Panc1 (cell line): ENCODE data around the gene SREK1. TPM values are rescaled to one million over a fixed set of nuclear protein-coding genes. Genes with fewer than 3 reads are reported as not detected.

Experiments used
- ATAC-seq: fragments of 200-7000 bp; cut with Tn5 transposase; 2 replicates; pipeline ENCODE4 v1.9.1; 2020; ENCODE audit warnings: mild to moderate bottlenecking, moderate library complexity
- BruUV-seq: library from RNA; stranded (reverse); fragments of 400-500 nt; replicated peaks from 2 replicates; lab custom pipeline; 2021; lab: Mats Ljungman, UMichigan
- CTCF ChIA-PET: fragments of 300-600 bp; sonication (Branson Sonifier 250); formaldehyde crosslinking; loops from one replicate; lab custom pipeline; 2022; ENCODE audit warnings: antibody characterized with exemption; lab: Charles Lee
- POLR2A ChIA-PET: fragments of 300-600 bp; sonication (Branson Sonifier 250); formaldehyde crosslinking; loops from one replicate; lab custom pipeline; 2022; ENCODE audit warnings: antibody characterized with exemption; lab: Charles Lee
- DNase-seq: peaks from one replicate; pipeline ENCODE4 v3.0.0-alpha.2; 2010; ENCODE audit warnings: low read depth, low spot score
- H3K27ac ChIP-seq: 2 replicates; pipeline ENCODE4 v1.5.1; 2011; ENCODE audit warnings: mild to moderate bottlenecking, low read length, inconsistent platforms
- H3K27me3 ChIP-seq: fragments of 200-500 bp; sonication (Bioruptor generic); 2 replicates; pipeline ENCODE4 v1.6.0; 2014; ENCODE audit warnings: low read length, inconsistent platforms; ENCODE audit not compliant: control insufficient read depth, insufficient read depth
- H3K36me3 ChIP-seq: fragments of 200-500 bp; sonication (Bioruptor generic); 2 replicates; pipeline ENCODE4 v1.5.1; 2014; ENCODE audit warnings: inconsistent platforms, mild to moderate bottlenecking, low read length, moderate library complexity; ENCODE audit not compliant: control insufficient read depth, insufficient read depth
- H3K4me1 ChIP-seq: 2 replicates; pipeline ENCODE4 v1.5.1; 2011; ENCODE audit warnings: inconsistent platforms, mild to moderate bottlenecking, low read length, moderate library complexity; ENCODE audit not compliant: control insufficient read depth, insufficient read depth
- H3K4me3 ChIP-seq, 2 experiments: 2 replicates each; pipeline ENCODE4 v1.5.1; 2011 to 2012; ENCODE audit warnings: low read depth in 2 of 2, low read length in 2 of 2, mild to moderate bottlenecking in 2 of 2, inconsistent platforms in 1 of 2, moderate library complexity in 1 of 2
- H3K9me3 ChIP-seq: fragments of 200-500 bp; sonication (Bioruptor generic); 2 replicates; pipeline ENCODE4 v1.5.1; 2014; ENCODE audit warnings: low read depth, mild to moderate bottlenecking, inconsistent platforms, low read length, moderate library complexity; ENCODE audit not compliant: control insufficient read depth, insufficient read depth
- POLR2AphosphoS5 ChIP-seq: IDR thresholded peaks from 2 replicates; pipeline ENCODE4 v1.6.1; 2012; ENCODE audit warnings: mild to moderate bottlenecking, low read depth, low read length, moderate library complexity
- SIN3A ChIP-seq: IDR thresholded peaks from 2 replicates; pipeline ENCODE4 v1.6.1; 2012; ENCODE audit warnings: low read depth, mild to moderate bottlenecking, low read length, moderate library complexity, borderline replicate concordance; ENCODE audit not compliant: insufficient read depth
- TCF7L2 ChIP-seq: IDR thresholded peaks from 2 replicates; pipeline ENCODE4 v1.6.1; 2011; ENCODE audit warnings: mild to moderate bottlenecking, low read depth, low read length, inconsistent platforms
- in situ Hi-C: cut with HindIII; loops from 2 replicates; pipeline ENCODE4 v1.10.0; 2016; ENCODE audit warnings: low sequenced_read_pairs, low pct_unique_long_range_greater_than_20kb
- intact Hi-C: fragments of 100-400 bp; cut with micrococcal nuclease; formaldehyde crosslinking; loops from one replicate; pipeline ENCODE4 v1.10.0; 2022; ENCODE audit not compliant: unreplicated experiment
- total RNA-seq: library from RNA; stranded (reverse); gene quantifications from one replicate; pipeline ENCODE4 v1.2.1, GENCODE V29; 2021; ENCODE audit not compliant: unreplicated experiment
- TF ChIP-seq, protein P1 (sequence below): fragments of 450-650 bp; IDR thresholded peaks from 2 replicates; pipeline ENCODE4 v1.5.1; 2017; ENCODE audit warnings: mild to moderate bottlenecking
- TF ChIP-seq, protein P2 (sequence below), 2 experiments: IDR thresholded peaks; 2 replicates each; pipeline ENCODE4 v1.6.1; 2011 to 2012; ENCODE audit warnings: low read depth in 2 of 2, control low read depth in 1 of 2, low read length in 1 of 2, mild to moderate bottlenecking in 1 of 2, moderate library complexity in 1 of 2; ENCODE audit not compliant: insufficient read depth in 1 of 2

Gene SREK1
- total RNA-seq, 1 experiment from 2014 or later = 89.7 TPM

DNA sequence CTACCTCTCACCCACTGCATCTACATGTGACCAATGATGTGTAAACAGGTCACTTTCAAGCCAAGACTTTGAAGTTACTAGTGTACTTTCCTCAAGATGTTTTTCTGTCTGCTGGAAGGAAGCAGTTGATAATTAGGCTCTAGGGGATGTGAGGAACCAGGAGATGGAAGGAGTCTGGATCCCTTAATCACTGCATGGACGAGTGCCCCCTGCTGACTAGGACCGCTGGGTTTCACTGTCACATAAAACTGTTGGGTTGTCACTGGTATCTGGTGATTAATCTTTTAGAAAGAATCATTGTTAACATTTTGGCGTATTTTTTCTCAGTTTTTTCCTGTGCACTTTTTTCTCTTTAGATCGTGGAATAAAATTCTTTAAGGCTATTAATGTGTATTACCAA, 79.5 kb downstream of the SREK1 start:
- DNase-seq = no peak
- intact Hi-C loops = no loop called here
- POLR2A ChIA-PET = no interaction called here

DNA sequence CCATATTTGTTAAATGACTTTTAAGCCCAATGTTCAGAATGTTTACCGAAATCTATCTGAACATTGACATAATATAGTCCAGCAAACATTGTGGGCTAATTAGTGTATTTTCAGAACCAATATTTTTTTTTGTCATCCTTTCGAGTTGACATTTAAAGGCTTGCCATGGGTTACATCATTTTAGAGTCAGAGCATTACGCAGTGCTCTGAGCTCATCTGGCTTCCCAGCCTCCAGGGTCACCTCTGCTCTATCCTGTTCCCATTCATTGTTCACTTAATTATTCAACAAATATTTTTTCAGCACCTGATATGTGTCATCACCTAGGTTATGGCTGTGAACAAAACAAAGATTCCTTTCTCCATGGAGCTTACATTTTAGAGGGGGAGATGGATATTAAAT, 80.2 kb downstream of the SREK1 start:
- intact Hi-C loops = no loop called here
- BruUV-seq = no TSS peak

More for the DNA sequence above, 79.5 kb downstream of the SREK1 start:
- Histone ChIP-seq H3K4me3 (no peak overlapping the region), H3K4me1 (no peaks in the 10 kb centered on the region), H3K36me3 (no peaks in the 10 kb centered on the region), H3K27me3 (no peaks in the 10 kb centered on the region), H3K9me3 (no peaks in the 10 kb centered on the region), H3K27ac (no peak overlapping the region)
- CTCF ChIA-PET = no interaction called here
- no TSS peak for BruUV-seq
- in situ Hi-C loops = no loop called here
- TF ChIP-seq, protein P1, sequence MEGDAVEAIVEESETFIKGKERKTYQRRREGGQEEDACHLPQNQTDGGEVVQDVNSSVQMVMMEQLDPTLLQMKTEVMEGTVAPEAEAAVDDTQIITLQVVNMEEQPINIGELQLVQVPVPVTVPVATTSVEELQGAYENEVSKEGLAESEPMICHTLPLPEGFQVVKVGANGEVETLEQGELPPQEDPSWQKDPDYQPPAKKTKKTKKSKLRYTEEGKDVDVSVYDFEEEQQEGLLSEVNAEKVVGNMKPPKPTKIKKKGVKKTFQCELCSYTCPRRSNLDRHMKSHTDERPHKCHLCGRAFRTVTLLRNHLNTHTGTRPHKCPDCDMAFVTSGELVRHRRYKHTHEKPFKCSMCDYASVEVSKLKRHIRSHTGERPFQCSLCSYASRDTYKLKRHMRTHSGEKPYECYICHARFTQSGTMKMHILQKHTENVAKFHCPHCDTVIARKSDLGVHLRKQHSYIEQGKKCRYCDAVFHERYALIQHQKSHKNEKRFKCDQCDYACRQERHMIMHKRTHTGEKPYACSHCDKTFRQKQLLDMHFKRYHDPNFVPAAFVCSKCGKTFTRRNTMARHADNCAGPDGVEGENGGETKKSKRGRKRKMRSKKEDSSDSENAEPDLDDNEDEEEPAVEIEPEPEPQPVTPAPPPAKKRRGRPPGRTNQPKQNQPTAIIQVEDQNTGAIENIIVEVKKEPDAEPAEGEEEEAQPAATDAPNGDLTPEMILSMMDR = peak; percentile 64
- TF ChIP-seq TCF7L2 = no peak
- no peak for ATAC-seq

More for the DNA sequence above, 80.2 kb downstream of the SREK1 start:
- in situ Hi-C loops = no loop called here
- DNase-seq (no peak), ATAC-seq (no peak)
- Histone ChIP-seq H3K4me3 (no peak overlapping the region), H3K27me3 (no peaks in the 10 kb centered on the region), H3K4me1 (no peaks in the 10 kb centered on the region), H3K27ac (no peak overlapping the region), H3K9me3 (no peaks in the 10 kb centered on the region), H3K36me3 (no peaks in the 10 kb centered on the region)
- ChIA-PET POLR2A (no interaction called here), CTCF (no interaction called here)
- no peak for TF ChIP-seq POLR2AphosphoS5
- TF ChIP-seq SIN3A = no peak
- TF ChIP-seq, protein P2, sequence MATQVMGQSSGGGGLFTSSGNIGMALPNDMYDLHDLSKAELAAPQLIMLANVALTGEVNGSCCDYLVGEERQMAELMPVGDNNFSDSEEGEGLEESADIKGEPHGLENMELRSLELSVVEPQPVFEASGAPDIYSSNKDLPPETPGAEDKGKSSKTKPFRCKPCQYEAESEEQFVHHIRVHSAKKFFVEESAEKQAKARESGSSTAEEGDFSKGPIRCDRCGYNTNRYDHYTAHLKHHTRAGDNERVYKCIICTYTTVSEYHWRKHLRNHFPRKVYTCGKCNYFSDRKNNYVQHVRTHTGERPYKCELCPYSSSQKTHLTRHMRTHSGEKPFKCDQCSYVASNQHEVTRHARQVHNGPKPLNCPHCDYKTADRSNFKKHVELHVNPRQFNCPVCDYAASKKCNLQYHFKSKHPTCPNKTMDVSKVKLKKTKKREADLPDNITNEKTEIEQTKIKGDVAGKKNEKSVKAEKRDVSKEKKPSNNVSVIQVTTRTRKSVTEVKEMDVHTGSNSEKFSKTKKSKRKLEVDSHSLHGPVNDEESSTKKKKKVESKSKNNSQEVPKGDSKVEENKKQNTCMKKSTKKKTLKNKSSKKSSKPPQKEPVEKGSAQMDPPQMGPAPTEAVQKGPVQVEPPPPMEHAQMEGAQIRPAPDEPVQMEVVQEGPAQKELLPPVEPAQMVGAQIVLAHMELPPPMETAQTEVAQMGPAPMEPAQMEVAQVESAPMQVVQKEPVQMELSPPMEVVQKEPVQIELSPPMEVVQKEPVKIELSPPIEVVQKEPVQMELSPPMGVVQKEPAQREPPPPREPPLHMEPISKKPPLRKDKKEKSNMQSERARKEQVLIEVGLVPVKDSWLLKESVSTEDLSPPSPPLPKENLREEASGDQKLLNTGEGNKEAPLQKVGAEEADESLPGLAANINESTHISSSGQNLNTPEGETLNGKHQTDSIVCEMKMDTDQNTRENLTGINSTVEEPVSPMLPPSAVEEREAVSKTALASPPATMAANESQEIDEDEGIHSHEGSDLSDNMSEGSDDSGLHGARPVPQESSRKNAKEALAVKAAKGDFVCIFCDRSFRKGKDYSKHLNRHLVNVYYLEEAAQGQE (IDR thresholded peaks at IDR 0.05; ENCODE audit: insufficient read depth in 1 of 2, low read depth in 2 of 2, low read length in 1 of 2) = no peak
- no peak for TF ChIP-seq TCF7L2
- TF ChIP-seq, protein P1 = no peak
